ENCODE data around the gene NAV3.

GRCh38 chr12:77861317-77861716 lies 30.6 kb downstream of the NAV3 start:
- no peak for TF ChIP-seq CTCF (IDR thresholded peaks at IDR 0.05)
- TF ChIP-seq EP300 (IDR thresholded peaks at IDR 0.05) = no peak
- TF ChIP-seq POLR2A (IDR thresholded peaks at IDR 0.05) = no peak

Measured in sigmoid colon (tissue), 4 donors.